MV-4-11 (cell line): ENCODE measurements around the gene CYP2W1.
"Not testable (repeated sequence)": the region's sequence is repeated elsewhere in the genome, so short reads cannot be mapped to it uniquely, and the experiment has no call there.

Source experiments
- DNase-seq: peaks from one replicate; lab custom pipeline; 2025; lab: John Stamatoyannopoulos, UW

The CYP2W1 gene

DNA sequence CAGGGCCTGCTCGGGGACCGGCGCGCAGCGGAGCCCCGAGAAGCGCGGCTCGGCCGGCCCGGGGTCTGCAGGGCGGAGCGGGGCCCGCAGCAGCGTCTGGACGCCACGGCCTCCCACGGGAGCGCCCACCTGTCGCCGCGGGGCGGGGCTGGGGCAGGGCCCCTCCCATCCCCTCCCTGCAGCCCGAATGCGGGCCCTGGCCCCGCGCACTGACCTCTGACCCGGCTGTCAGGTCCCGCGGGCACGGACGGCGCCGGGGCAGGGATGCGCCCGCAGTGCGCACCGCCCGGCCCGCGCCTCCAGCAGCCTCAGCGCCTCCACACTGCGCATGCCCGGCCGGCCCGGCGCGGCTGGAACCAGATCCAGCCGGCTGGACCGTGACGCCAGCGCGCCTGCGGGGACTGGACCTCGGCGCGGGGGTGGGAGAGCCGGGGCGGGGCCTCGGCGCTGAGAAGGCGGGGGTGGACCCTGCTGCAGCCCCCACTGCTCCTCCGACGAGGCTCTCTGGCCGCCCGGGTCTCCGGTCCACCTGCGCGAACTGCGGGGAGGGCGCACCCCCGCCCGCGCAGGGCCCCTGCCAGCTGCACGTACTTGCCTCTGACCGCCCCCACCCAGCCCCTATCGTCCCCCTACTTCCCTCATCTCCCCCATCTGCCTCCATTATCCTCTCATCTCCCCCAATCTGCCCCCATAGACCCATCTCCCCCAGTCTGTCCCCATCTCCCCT, 45.2 kb downstream of the CYP2W1 start:
- DNase-seq = peak; percentile 77

DNA sequence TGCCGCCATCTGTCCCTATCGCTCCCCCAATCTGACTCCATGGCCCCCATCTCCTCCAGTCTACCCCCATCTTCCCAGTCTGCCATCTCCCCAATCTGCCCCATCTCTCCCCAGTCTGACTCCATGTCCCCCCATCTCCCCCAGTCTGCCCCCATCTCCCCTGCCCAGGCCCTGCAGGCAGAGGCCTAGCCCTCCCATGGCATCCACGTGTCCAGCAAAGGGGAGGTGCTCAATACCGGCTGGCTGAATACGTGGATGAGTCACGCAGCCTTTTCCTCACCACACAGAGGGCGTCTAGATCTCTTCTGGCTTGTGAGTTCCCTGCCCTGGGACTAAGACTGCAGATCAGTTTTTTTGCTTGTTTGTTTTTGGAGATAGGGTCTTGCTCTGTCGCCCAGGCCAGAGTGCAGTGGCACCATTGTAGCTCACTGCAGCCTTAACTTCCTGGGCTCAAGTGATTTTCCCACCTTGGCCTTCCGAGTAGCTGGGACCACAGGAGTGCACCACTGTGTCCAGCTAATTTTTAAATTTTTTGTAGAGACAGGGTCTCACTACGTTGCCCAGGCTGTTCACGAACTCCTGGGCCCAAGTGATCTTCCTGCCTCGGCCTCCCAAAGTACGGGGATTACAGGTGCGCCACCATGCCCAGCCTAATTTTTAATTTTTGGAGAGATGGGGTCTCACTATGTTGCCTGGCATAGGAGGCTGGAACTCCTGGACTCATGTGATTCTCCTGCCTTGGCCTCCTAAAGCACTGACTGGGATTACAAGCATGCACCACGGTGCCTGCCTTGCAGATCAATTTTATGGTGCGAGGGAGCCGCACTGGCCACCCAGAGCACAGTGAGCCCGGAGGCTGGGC, 46.0 kb downstream of the CYP2W1 start:
- peak; percentile 93 for DNase-seq

DNA sequence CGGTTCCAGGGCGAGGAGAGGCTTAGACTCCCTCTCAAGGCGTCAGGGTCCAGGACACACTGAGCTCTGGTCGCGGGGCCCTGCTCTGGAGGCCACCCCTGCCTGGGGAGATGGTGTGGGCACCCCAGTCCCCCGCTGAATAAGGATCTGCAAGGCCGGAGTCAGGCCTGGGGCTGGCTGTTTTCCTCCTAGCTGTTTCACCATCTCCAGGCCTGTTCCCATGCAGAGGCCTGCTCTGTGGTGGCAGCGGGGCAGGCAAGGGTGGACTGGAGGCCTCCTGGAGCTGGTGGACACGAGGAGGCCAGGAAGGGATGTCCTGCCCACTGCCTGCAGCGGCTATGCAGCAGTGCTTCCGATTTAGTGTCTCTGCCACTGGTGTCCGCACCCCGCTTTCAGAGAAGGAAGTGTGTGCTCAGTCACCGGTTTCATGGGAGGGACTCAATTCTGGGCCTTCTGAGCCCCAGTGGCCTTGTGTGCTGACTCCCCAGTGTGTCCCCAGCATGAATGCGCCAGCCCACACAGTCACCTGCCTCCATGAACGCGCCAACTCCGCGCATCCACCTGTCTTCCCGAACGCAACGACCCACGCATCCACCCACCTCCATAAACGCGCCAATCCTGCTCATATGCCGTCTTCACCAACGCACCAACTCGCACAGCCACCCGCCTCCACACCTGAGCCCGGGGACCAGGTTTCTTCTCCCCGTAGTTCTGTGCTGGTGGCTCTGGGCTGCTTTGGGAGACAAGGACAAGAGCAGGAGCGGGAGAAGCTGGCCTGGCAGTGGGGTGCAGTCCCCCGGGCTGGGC, 46.9 kb downstream of the CYP2W1 start:
- peak; percentile 58 for DNase-seq

DNA sequence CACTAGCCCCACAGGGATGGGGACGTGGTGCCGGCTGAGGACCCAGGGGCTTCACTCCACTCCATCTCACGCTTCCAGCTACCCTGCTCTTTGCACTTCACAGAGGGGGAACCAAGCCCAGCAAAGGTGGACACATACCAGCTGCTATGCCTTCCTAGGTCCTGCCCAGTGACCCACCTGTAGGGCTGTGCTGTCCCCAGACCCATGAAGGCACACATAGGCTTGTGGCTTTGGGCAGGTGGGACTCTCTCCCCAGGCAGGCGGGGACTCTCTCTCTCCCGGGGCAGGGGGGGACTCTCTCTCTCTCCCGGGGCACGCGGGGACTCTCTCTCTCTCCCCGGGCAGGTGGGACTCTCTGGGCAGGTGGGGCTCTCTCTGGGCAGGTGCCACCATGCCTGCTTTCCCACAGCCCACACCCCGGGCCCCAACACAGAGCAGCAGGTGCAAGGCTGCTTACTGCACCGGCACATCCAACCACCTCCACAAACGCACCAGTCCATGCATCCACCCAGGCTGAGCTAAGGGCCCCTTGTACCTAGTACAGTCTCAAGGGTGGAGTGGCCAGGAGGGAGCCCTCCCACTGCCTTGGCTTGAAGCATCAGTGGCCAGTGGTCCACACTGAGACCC, 47.6 kb downstream of the CYP2W1 start:
- DNase-seq = no peak

DNA sequence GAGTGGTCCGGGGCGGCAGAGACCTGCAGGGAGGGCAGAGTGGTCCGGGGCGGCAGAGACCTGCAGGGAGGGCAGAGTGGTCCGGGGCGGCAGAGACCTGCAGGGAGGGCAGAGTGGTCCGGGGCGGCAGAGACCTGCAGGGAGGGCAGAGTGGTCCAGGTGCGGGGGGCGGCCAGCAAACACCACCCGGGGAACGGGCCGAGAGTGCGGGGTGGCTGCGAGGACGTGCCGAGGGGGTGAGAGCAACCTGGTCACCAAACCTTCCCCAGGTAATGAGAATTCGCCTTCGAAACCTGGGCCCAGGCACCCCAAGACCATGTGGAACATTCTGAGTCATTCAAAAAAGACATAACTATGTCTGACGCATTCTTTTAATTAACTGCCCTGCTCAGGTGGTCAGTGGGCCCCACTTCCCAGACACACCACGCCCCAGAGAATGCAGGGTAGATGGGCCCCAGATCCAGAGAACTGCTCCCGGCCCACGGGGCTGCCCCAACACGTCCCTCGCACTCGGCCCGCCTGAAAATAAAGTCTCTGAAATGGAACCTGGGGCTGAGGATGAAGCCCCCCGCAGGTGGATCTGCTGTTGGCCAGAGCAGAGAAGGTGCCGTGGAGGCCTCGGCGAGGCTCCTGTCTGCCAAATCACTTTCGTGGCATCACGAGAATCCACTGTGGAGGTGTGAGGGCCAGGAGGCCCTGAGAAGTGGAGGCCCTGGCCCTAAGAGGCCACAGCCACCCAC, 48.9 kb downstream of the CYP2W1 start:
- DNase-seq = no peak

DNA sequence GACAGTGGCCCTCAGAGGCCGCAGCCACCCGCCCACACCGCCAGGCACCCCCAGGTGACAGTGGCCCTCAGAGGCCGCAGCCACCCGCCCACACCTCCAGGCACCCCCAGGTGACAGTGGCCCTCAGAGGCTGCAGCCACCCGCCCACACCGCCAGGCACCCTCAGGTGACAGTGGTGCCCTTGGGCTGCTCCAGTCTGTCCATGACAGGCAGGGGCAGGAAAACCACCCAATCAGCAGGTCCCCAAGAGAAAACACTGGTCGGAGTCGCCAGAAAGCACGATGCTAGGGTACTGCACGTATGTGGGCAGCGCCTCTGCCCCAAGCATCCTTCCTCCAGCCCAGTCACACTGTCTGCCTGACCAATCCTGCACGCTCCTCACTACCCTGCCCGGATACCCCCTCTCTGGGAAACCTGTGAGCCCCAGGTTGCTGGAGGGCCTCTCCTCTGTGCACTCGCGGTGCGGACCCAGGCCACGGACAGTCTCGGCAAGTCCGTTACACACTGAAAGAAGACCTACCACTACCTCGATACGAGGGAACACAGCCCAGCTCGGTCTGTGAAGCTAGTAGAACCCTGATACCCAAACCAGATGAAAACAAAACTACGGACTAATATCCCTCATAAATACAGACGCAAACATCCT, 49.7 kb downstream of the CYP2W1 start:
- DNase-seq = no peak

DNA sequence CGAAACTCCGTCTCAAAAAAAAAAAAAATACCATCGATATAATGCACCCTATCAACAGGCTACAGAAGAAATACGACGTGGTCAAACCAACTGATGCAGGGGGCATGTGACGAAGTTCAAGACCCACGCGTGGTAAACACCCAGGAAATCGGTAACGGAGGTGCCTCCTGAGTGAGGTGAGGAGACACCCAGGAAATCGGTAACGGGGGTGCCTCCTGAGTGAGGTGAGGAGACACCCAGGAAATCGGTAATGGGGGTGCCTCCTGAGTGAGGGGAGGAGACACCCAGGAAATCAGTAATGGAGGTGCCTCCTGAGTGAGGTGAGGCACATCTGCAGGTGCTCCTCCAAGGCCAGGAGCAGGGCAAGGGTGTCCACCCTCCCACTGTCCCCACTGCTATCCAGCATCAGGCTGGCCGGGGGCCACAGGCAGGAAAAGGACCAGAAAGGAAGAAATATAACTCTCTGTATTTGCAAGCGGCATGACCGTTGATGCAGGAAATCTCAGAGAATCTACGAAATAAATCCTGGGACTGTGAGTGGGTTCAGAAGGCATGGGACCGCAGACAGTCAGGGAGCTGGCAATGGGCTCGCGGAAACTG, 50.7 kb downstream of the CYP2W1 start:
- DNase-seq = no peak

DNA sequence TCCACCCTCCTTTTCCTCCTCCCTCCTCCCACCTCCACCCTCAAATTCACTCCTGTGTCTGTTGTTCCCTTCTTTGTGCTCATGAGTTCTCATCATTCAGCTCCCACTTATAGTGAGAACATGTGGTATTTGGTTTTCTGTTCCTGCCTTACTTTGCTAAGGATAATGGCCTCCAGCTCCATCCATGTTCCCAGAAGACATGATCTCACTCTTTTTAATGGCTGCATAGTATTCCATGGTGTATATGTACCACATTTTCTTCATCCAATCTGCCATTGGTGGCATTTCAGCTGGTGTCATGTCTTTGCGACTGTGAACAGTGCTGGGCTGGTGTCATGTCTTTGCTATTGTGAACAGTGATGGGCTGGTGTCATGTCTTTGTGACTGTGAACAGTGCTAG, 51.8 kb downstream of the CYP2W1 start:
- not testable (repeated sequence) for DNase-seq

DNA sequence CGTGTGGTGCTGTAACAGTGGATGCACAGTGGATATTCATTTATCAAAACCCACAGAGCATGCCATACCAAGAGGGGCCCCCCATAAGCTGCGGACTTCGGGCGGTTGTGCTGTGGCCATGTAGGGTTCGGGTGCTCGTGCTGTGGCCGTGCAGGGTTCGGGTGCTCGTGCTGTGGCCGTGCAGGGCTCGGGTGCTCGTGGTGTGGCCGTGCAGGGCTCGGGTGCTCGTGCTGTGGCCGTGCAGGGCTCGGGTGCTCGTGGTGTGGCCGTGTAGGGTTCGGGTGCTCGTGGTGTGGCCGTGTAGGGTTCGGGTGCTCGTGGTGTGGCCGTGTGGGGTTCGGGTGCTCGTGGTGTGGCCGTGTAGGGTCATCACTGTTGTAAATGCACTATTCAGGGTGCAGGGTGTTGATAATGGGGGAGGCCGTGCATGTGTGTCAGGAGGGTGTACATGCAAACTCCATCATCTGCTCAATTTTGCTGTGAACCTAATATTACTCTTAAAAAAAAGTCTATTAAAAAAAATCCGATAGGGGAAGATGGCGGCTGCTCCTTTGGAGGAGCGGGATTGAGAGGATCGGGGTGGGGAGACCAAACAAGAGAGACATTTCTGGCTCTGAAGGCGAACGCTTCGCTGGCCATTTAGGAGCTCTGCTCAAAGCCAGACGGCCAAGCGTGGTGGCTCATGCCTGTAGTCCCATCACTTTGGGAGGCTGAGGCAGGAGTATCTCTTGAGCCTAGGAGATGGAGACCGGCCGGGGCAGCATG, 53.4 kb downstream of the CYP2W1 start:
- DNase-seq = not testable (repeated sequence)
